Activated CD4-positive, alpha-beta T cell treated with anti-CD3 and anti-CD28 coated beads, Interleukin-2, amount 10 ng/mL, durations not matched to agents 7 days and 5 days (primary cell): Measurements from ENCODE around the gene TSPOAP1. TPM values are rescaled to one million over a fixed set of nuclear protein-coding genes. Genes with fewer than 3 reads are reported as not detected.

ENCODE experiments used
- CTCF ChIA-PET: fragments of 350-600 bp; sonication (Branson Sonifier 250); formaldehyde crosslinking; loops from one replicate; lab custom pipeline; 2021; ENCODE audit warnings: antibody characterized with exemption; lab: Charles Lee
- POLR2A ChIA-PET: fragments of 350-600 bp; sonication (Branson Sonifier 250); formaldehyde crosslinking; loops from one replicate; lab custom pipeline; 2021; ENCODE audit warnings: antibody characterized with exemption; lab: Charles Lee
- DNase-seq: peaks from one replicate; pipeline ENCODE4 v3.0.0-alpha.2; 2020
- H3K27ac Mint-ChIP-seq: one replicate; pipeline ENCODE4 v1.8.0; 2021; ENCODE audit warnings: mild to moderate bottlenecking, moderate library complexity, mixed read lengths
- H3K27me3 Mint-ChIP-seq: one replicate; pipeline ENCODE4 v1.8.0; 2021; ENCODE audit warnings: mixed read lengths
- H3K36me3 Mint-ChIP-seq: one replicate; pipeline ENCODE4 v1.8.0; 2021; ENCODE audit warnings: low read depth, mixed read lengths
- H3K4me1 Mint-ChIP-seq: one replicate; pipeline ENCODE4 v1.8.0; 2021; ENCODE audit warnings: mixed read lengths
- H3K4me3 Mint-ChIP-seq: one replicate; pipeline ENCODE4 v1.8.0; 2021; ENCODE audit warnings: mild to moderate bottlenecking, moderate library complexity, mixed read lengths
- H3K9me3 Mint-ChIP-seq: one replicate; pipeline ENCODE4 v1.8.0; 2021; ENCODE audit warnings: mixed read lengths
- total RNA-seq, 2 experiments: library from RNA; stranded (reverse); gene quantifications; one replicate each; pipeline ENCODE4 v1.2.3, GENCODE V29; 2021

Gene TSPOAP1
- 10 to 100 TPM; 44.1 to 57.5 TPM for total RNA-seq

DNA sequence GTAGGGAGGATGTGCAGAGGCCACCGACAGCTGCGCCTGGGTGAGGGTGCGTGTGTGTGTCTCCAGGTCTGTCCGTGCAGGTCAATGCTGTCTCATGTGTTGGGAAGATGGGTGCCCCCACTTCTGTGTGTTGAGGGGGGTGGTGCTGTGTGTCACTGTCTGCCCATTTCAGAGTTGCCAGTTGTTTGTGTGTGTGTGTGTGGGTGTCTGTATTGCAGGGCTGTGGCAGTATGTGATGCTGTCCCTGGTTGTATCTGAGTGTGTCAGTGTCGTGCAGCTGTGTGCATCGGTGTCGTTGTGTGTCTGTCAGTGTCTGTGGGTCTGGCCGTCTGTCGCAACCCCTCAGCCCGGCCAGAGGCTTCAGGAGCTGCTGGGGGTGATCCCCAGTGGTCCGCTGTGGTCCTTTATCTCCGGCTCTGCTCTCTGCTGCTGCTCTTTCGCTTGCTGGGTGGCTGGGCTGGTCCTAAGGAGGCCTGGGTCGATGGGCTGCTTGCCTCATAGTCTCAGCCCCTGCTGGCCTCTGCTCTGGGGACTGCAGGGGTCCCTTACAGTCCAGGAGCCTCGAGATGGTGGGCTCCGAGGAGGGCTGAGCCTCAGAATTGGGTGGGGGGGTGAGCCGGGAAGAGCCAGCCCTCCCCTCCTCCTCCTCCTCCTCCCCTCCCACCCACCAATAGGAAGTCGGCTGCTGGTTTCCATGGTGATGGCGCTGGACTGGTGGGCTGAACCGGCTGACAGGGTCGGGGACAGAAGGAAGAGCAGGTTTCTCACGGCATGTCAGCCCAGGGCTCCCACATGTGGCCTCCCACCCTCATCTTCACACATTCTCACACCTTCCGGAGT, at the start of gene TSPOAP1:
Gene TSPOAP1, minus strand, starts transcription at position 601 of the 840 bp plus-strand sequence. CDS start 875 bp downstream, outside the sequence.
- DNase-seq, result peak; percentile 87
- peaks cover 39% of the 10 kb centered on the region for H3K36me3 Mint-ChIP-seq
- POLR2A ChIA-PET, result interaction anchor here (0.5 to 4.0 kb wide), 11 partner anchors 12 to 677 kb away, joined by 3 to 171 read pairs (median 9); partner anchors contain the start of genes RNF43 and SUPT4H1

GRCh38 chr17:58377661-58378060, 49.1 kb upstream of the TSPOAP1 start:
- POLR2A ChIA-PET, result no interaction called here
- H3K27ac Mint-ChIP-seq, result no peak overlapping the region
- no peaks in the 10 kb centered on the region for H3K9me3 Mint-ChIP-seq
- no peak for DNase-seq
- peaks cover 47% of the 10 kb centered on the region for H3K4me1 Mint-ChIP-seq
- no peaks in the 10 kb centered on the region for H3K27me3 Mint-ChIP-seq
- CTCF ChIA-PET, result interaction anchor here (1.2 to 2.5 kb wide), 3 partner anchors 14 to 128 kb away, joined by 4 to 9 read pairs (median 6); no protein-coding TSS in a partner anchor
- peaks cover 4% of the 10 kb centered on the region for H3K36me3 Mint-ChIP-seq
- H3K4me3 Mint-ChIP-seq, result no peak overlapping the region

More for the DNA sequence above, at the start of gene TSPOAP1:
- Mint-ChIP-seq H3K9me3 (no peaks in the 10 kb centered on the region), H3K4me3 (peak within 1 kb of the TSS; percentile 93), H3K27ac (peak within 1 kb of the TSS; percentile 99), H3K27me3 (peaks cover 4% of the 10 kb centered on the region), H3K4me1 (peaks cover 36% of the 10 kb centered on the region)
- CTCF ChIA-PET, result interaction anchor here (0.6 to 3.9 kb wide), 6 partner anchors 9 to 89 kb away, joined by 3 to 40 read pairs (median 12); partner anchors contain the start of genes RNF43 and SUPT4H1

DNA sequence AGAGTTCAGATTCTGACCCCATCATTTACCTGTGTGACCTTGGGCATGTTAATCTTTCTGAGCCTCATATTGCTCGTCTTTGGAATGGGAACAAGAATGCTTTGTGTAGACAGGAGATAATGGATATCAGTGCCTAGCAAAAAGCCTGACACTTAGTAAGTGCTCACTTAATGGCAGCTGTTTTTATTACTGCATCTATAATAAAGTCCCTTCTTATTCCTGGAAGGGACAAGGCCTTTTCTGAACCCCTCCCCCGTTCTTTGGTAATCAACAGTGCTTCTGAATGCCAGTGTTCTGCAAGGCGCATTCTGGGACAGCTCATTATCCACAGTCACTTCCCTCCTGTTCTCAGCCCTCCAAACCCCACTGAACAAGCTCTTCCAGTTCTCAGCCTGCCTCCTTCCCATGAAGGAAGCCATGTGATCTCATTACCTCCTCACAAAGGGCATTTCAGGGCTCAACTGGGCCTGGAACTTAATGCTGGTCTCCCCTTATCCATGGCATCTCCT, 48.6 kb upstream of the TSPOAP1 start:
- Mint-ChIP-seq H3K4me1 (peaks cover 42% of the 10 kb centered on the region), H3K9me3 (no peaks in the 10 kb centered on the region), H3K36me3 (peaks cover 4% of the 10 kb centered on the region), H3K27ac (no peak overlapping the region), H3K27me3 (no peaks in the 10 kb centered on the region), H3K4me3 (no peak overlapping the region)
- ChIA-PET POLR2A (no interaction called here), CTCF (interaction anchor here (0.9 to 1.6 kb wide), 4 partner anchors 9 to 127 kb away, joined by 3 to 6 read pairs (median 4); no protein-coding TSS in a partner anchor)
- DNase-seq, result no peak

DNA sequence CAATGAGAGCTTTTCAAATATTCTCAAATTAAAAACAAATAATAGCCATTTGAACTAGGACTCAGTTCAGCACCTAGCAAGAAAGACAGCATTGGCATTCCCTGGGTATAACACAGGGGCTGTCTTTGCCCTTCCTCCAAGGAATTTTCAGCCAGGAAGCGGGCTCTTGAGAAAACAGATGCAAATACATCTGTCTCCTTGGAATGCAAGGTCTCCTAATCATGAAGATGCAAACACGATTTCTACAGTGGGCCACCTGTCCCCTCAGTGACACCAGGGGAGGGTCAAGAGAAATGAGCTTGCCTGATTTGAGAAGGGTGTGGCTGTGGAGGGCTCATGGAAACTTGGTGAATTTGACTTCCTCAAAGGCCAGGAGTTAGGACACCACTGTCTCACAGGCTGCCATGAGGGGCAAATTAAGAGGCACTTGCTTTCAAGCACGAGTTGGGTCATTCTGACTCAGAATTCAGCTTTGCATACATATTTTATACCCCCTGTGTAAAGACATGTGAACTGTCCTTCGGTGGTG, 47.9 kb upstream of the TSPOAP1 start:
- Mint-ChIP-seq H3K27me3 (no peaks in the 10 kb centered on the region), H3K36me3 (peaks cover 4% of the 10 kb centered on the region), H3K4me1 (peaks cover 37% of the 10 kb centered on the region), H3K4me3 (no peak overlapping the region), H3K9me3 (no peaks in the 10 kb centered on the region), H3K27ac (no peak overlapping the region)
- CTCF ChIA-PET, result interaction anchor here (0.7 to 1.6 kb wide), 4 partner anchors 8 to 1193 kb away, joined by 3 to 6 read pairs (median 4); no protein-coding TSS in a partner anchor
- DNase-seq, result no peak
- POLR2A ChIA-PET, result no interaction called here

DNA sequence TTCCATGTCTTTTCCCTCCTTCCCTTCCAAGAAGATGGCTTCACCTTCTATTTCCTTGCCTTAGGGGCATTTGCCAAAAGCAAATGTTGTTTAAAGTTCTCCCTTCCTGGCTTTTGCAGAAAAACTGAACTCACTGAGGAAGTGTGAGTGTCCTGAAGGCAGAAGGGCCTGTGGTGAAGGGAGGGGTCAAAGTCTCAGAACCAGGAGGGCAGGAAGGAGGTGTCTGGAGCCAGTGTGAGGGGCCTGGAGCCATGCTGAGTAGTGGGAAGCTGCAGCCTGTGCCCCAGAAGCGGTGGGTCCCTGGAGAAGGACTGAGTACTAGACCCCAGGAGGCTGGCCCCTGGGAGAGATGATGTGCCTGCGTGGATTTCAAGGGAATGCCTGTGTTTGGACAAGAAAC, 47.2 kb upstream of the TSPOAP1 start:
- CTCF ChIA-PET, result interaction anchor here (1.6 kb wide), 1 partner anchor 7 kb away, joined by 5 read pairs; no protein-coding TSS in a partner anchor
- H3K4me1 Mint-ChIP-seq, result peaks cover 31% of the 10 kb centered on the region

DNA sequence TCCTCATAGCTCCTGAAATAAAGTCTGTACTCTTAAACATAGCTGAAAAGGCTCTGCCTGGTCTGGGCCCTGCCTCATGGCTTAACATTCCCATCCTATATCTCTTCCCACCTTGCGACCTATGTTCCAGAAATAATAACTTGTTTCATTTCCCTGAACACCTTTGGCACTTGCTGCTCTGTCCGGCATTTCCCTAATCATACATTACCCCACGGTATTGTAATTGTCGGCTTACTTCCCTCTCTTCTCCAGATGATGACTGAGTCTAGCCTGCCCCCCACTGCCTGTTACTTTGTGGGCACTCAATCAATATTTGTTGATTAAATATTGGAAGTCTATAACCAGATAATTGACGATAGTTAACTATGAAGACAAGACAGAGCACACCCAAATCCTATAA, 46.7 kb upstream of the TSPOAP1 start:
- POLR2A ChIA-PET, result no interaction called here
- Mint-ChIP-seq H3K27me3 (no peaks in the 10 kb centered on the region), H3K4me3 (no peak overlapping the region), H3K9me3 (no peaks in the 10 kb centered on the region), H3K4me1 (peaks cover 30% of the 10 kb centered on the region), H3K36me3 (peaks cover 3% of the 10 kb centered on the region), H3K27ac (no peak overlapping the region)
- no peak for DNase-seq
- CTCF ChIA-PET, result no interaction called here

More for the DNA sequence above, 47.2 kb upstream of the TSPOAP1 start:
- H3K27me3 Mint-ChIP-seq, result no peaks in the 10 kb centered on the region
- H3K27ac Mint-ChIP-seq, result no peak overlapping the region
- POLR2A ChIA-PET, result no interaction called here
- no peak overlapping the region for H3K4me3 Mint-ChIP-seq
- no peaks in the 10 kb centered on the region for H3K9me3 Mint-ChIP-seq
- H3K36me3 Mint-ChIP-seq, result peaks cover 3% of the 10 kb centered on the region
- no peak for DNase-seq

GRCh38 chr17:58373923-58374322, 45.3 kb upstream of the TSPOAP1 start:
- peaks cover 1% of the 10 kb centered on the region for H3K36me3 Mint-ChIP-seq
- H3K27me3 Mint-ChIP-seq, result no peaks in the 10 kb centered on the region
- no peaks in the 10 kb centered on the region for H3K9me3 Mint-ChIP-seq
- DNase-seq, result no peak
- H3K4me1 Mint-ChIP-seq, result peaks cover 19% of the 10 kb centered on the region
- ChIA-PET POLR2A (no interaction called here), CTCF (interaction anchor here (1.0 kb wide), 1 partner anchor 15 kb away, joined by 3 read pairs; no protein-coding TSS in a partner anchor)
- no peak overlapping the region for H3K27ac Mint-ChIP-seq
- H3K4me3 Mint-ChIP-seq, result no peak overlapping the region

DNA sequence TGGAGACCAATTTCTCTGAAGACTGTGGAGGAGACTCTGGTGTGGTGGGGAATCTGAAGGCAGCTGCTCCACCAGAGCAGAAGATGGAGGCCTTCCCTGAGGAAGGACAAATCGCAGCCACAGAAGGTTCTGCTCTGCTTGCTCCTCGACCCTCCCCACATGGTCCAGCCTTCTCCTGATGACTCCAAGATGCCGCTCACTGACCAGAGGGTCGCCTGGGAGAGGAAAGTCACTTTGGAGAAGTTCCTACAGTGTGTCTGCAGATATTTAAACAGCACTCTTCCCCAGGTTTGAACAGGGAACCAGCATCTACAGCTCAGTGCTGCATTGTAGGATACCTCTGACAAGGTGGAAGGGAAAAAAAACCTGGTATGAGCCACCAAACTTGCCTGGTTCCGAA, 44.4 kb upstream of the TSPOAP1 start:
- POLR2A ChIA-PET, result no interaction called here
- peaks cover 13% of the 10 kb centered on the region for H3K4me1 Mint-ChIP-seq
- H3K36me3 Mint-ChIP-seq, result peaks cover 1% of the 10 kb centered on the region
- no peak overlapping the region for H3K27ac Mint-ChIP-seq
- no peak for DNase-seq
- CTCF ChIA-PET, result interaction anchor here (0.6 to 1.3 kb wide), 4 partner anchors 14 to 86 kb away, joined by 3 to 4 read pairs (median 3); no protein-coding TSS in a partner anchor
- H3K4me3 Mint-ChIP-seq, result no peak overlapping the region
- H3K27me3 Mint-ChIP-seq, result no peaks in the 10 kb centered on the region
- no peaks in the 10 kb centered on the region for H3K9me3 Mint-ChIP-seq

DNA sequence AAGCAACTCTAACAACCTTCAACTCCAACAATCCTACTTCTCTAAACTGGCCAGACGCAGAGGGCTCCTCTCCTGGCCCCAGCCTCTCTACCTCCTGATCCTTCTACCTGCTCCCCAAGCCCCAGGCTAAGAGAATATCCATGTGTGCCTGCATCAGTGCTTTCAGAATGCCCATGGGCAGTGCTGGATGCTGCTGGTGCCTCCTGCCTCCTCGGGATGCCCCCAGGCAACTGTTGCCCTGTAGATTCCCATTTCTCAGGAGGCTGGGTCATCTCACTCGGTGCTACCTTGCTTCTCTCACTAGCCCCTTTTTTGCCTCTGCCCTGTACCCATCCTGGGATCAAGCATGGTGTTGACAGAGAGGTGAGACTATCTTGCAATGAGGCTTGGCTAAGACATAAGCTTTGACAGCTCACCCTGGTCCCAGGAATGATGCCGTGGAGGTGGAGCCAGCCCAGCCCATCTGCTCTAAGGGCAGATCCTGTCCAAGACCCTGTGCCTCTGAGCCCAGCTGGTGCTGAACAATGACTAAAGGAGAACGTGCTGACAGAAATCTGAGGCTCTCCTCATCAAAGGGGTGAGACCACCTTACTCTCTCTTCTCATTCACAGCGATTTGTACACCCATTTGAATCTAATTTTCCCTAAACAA, 42.8 kb upstream of the TSPOAP1 start:
- ChIA-PET CTCF (interaction anchor here (1.1 to 1.8 kb wide), 4 partner anchors 9 to 17 kb away, joined by 3 to 5 read pairs (median 4); no protein-coding TSS in a partner anchor), POLR2A (no interaction called here)
- H3K4me3 Mint-ChIP-seq, result no peak overlapping the region
- no peak overlapping the region for H3K27ac Mint-ChIP-seq
- H3K36me3 Mint-ChIP-seq, result peaks cover 1% of the 10 kb centered on the region
- no peak for DNase-seq
- peaks cover 6% of the 10 kb centered on the region for H3K4me1 Mint-ChIP-seq
- no peaks in the 10 kb centered on the region for H3K9me3 Mint-ChIP-seq
- H3K27me3 Mint-ChIP-seq, result no peaks in the 10 kb centered on the region

- ChIA-PET CTCF (interaction anchor here (1.8 kb wide), 1 partner anchor 13 kb away, joined by 5 read pairs; no protein-coding TSS in a partner anchor), POLR2A (interaction anchor here (0.7 kb wide), 1 partner anchor 43 kb away, joined by 3 read pairs; no protein-coding TSS in a partner anchor)
- H3K36me3 Mint-ChIP-seq, result peaks cover 1% of the 10 kb centered on the region
- no peaks in the 10 kb centered on the region for H3K27me3 Mint-ChIP-seq
- no peaks in the 10 kb centered on the region for H3K9me3 Mint-ChIP-seq
- no peak overlapping the region for H3K4me3 Mint-ChIP-seq
- peaks cover 9% of the 10 kb centered on the region for H3K4me1 Mint-ChIP-seq
- no peak overlapping the region for H3K27ac Mint-ChIP-seq
- DNase-seq, result no peak
These were observed 42.1 kb upstream of the TSPOAP1 start for GRCh38 chr17:58370716-58371115.

GRCh38 chr17:58370309-58370708, 41.7 kb upstream of the TSPOAP1 start:
- Mint-ChIP-seq H3K4me3 (no peak overlapping the region), H3K27ac (no peak overlapping the region), H3K9me3 (no peaks in the 10 kb centered on the region), H3K4me1 (peaks cover 9% of the 10 kb centered on the region), H3K27me3 (no peaks in the 10 kb centered on the region), H3K36me3 (peaks cover 1% of the 10 kb centered on the region)
- CTCF ChIA-PET, result interaction anchor here (1.1 kb wide), 2 partner anchors 18 to 26 kb away, joined by 3 to 4 read pairs; partner anchors contain the start of gene SUPT4H1
- no peak for DNase-seq
- POLR2A ChIA-PET, result interaction anchor here (0.7 kb wide), 1 partner anchor 43 kb away, joined by 3 read pairs; no protein-coding TSS in a partner anchor
